RWPE2 (cell line): Measurements from ENCODE around the gene PTPN5.

Source experiments
- ATAC-seq: fragments of 200-7000 bp; cut with Tn5 transposase; 3 replicates; pipeline ENCODE4 v1.9.1; 2021; ENCODE audit warnings: low read depth
- DNase-seq: peaks from one replicate; pipeline ENCODE4 v3.0.0-alpha.2; 2020; ENCODE audit warnings: low spot score
- H3K27ac ChIP-seq: fragments of 450-650 bp; 2 replicates; pipeline ENCODE4 v1.5.1; 2017; ENCODE audit warnings: mild to moderate bottlenecking; ENCODE audit not compliant: poor library complexity, severe bottlenecking
- H3K27me3 ChIP-seq: fragments of 250-450 bp; sonication (Bioruptor Pico); 2 replicates; pipeline ENCODE4 v1.5.1; 2021; ENCODE audit warnings: mild to moderate bottlenecking, moderate library complexity; ENCODE audit not compliant: insufficient read depth, poor library complexity, severe bottlenecking
- H3K36me3 ChIP-seq: fragments of 250-450 bp; sonication (Bioruptor Pico); 2 replicates; pipeline ENCODE4 v1.5.1; 2020; ENCODE audit warnings: low read depth, mild to moderate bottlenecking, moderate library complexity
- H3K4me1 ChIP-seq: fragments of 250-450 bp; sonication (Bioruptor Pico); 2 replicates; pipeline ENCODE4 v1.5.1; 2021; ENCODE audit warnings: mild to moderate bottlenecking, moderate library complexity; ENCODE audit not compliant: insufficient read depth, poor library complexity, severe bottlenecking
- H3K4me3 ChIP-seq: fragments of 250-450 bp; sonication (Bioruptor Pico); 2 replicates; pipeline ENCODE4 v1.5.1; 2021; ENCODE audit warnings: mild to moderate bottlenecking, moderate library complexity; ENCODE audit not compliant: severe bottlenecking
- H3K9me3 ChIP-seq: fragments of 250-450 bp; sonication (Bioruptor Pico); 2 replicates; pipeline ENCODE4 v1.5.1; 2021; ENCODE audit warnings: mild to moderate bottlenecking, moderate library complexity; ENCODE audit not compliant: severe bottlenecking
- CTCF ChIP-seq: fragments of 450-650 bp; IDR thresholded peaks from one replicate; pipeline ENCODE4 v1.5.1; 2017; ENCODE audit warnings: mild to moderate bottlenecking, moderate library complexity; ENCODE audit not compliant: poor library complexity, severe bottlenecking

PTPN5 gene

GRCh38 chr11:18802381-18803257 is 11.0 kb upstream of the PTPN5 start:
- TF ChIP-seq CTCF, result peak; percentile 84
- ATAC-seq, result peak; percentile 51
- no peak for DNase-seq

GRCh38 chr11:18798799-18799469 is 7.3 kb upstream of the PTPN5 start:
- Histone ChIP-seq H3K4me1 (no peaks in the 10 kb centered on the region), H3K4me3 (no peak overlapping the region), H3K36me3 (no peaks in the 10 kb centered on the region), H3K27ac (no peak overlapping the region), H3K27me3 (peaks cover 6% of the 10 kb centered on the region), H3K9me3 (no peaks in the 10 kb centered on the region)
- ATAC-seq, result peak; percentile 83
- no peak for DNase-seq
- no peak for TF ChIP-seq CTCF

More at GRCh38 chr11:18802381-18803257, 11.0 kb upstream of the PTPN5 start:
- H3K4me1 ChIP-seq, result no peaks in the 10 kb centered on the region
- no peaks in the 10 kb centered on the region for H3K36me3 ChIP-seq
- H3K27me3 ChIP-seq, result peaks cover 4% of the 10 kb centered on the region
- H3K9me3 ChIP-seq, result no peaks in the 10 kb centered on the region
- no peak overlapping the region for H3K4me3 ChIP-seq
- H3K27ac ChIP-seq, result no peak overlapping the region

GRCh38 chr11:18794956-18795355 is 3.4 kb upstream of the PTPN5 start:
- Histone ChIP-seq H3K4me1 (no peaks in the 10 kb centered on the region), H3K9me3 (no peaks in the 10 kb centered on the region), H3K27me3 (peaks cover 41% of the 10 kb centered on the region), H3K4me3 (no peak overlapping the region), H3K36me3 (no peaks in the 10 kb centered on the region), H3K27ac (no peak overlapping the region)
- no peak for TF ChIP-seq CTCF
- ATAC-seq, result no peak
- no peak for DNase-seq

GRCh38 chr11:18792827-18793226 is 1.2 kb upstream of the PTPN5 start:
- Histone ChIP-seq H3K27me3 (peaks cover 58% of the 10 kb centered on the region), H3K36me3 (no peaks in the 10 kb centered on the region)

More at GRCh38 chr11:18792827-18793226, 1.2 kb upstream of the PTPN5 start:
- no peaks in the 10 kb centered on the region for H3K4me1 ChIP-seq
- H3K9me3 ChIP-seq, result no peaks in the 10 kb centered on the region
- no peak overlapping the region for H3K27ac ChIP-seq
- TF ChIP-seq CTCF, result no peak
- no peak for DNase-seq
- H3K4me3 ChIP-seq, result no peak overlapping the region
- no peak for ATAC-seq
